ENCODE measurements around the gene AGBL3. TPM values are rescaled to one million over a fixed set of nuclear protein-coding genes. Genes with fewer than 3 reads are reported as not detected.
"Not testable (repeated sequence)": the region's sequence is repeated elsewhere in the genome, so short reads cannot be mapped to it uniquely, and the experiment has no call there.

AGBL3 gene
- total and polyA plus RNA-seq, 7 experiments from 2014 or later: 0.51 to 6.6 (median 2.9) TPM

DNA sequence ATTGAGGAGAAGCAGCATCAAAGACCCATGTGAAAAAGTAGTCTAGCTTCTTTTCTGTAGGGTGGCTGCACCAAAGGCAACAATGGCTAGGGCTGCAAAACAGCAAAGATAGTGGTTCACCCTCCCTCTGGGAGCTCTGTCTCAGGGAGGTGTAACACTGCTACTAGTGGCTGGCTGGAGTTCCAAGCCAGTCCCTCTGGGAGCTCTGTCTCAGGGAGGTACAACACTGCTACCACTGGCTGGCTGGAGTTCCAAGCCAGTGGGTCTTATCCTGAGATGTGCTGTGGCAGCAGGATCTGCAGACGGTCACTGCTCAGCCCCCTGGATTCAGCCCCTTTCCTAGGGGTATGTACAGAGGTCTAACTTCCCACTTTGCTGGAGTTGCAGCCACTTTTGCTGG lies 123.7 kb downstream of the AGBL3 start:
- ChIA-PET POLR2A (no interaction called here), CTCF (no interaction called here)
- Histone ChIP-seq H3K27ac (ENCODE audit: low read depth, low read length) (no peak overlapping the region), H3K27me3 (ENCODE audit: control insufficient read depth in 2 of 2, insufficient read depth in 2 of 2, low read length in 2 of 2) (no peaks in the 10 kb centered on the region), H3K9me3 (ENCODE audit: control insufficient read depth in 2 of 3, low read length in 3 of 3) (no peaks in the 10 kb centered on the region), H3K36me3 (ENCODE audit: control insufficient read depth in 2 of 3, insufficient read depth in 3 of 3, low read length in 3 of 3) (no peaks in the 10 kb centered on the region), H3K4me1 (ENCODE audit: control insufficient read depth in 2 of 2, insufficient read depth in 2 of 2, low read length in 2 of 2) (no peaks in the 10 kb centered on the region), H3K4me3 (ENCODE audit: low read length) (no peak overlapping the region)
- Mint-ChIP-seq H3K4me1 (no peaks in the 10 kb centered on the region), H3K27me3 (no peaks in the 10 kb centered on the region), H3K27ac (no peak overlapping the region), H3K4me3 (no peak overlapping the region), H3K9me3 (peaks cover 0 to 22% (median 5%) of the 10 kb centered on the region in 11 donors), H3K36me3 (peaks cover 0 to 32% (median 17%) of the 10 kb centered on the region in 5 donors)
- ATAC-seq (no peak), DNase-seq (no peak)
- intact Hi-C loops (cut with micrococcal nuclease): no loop called here

DNA sequence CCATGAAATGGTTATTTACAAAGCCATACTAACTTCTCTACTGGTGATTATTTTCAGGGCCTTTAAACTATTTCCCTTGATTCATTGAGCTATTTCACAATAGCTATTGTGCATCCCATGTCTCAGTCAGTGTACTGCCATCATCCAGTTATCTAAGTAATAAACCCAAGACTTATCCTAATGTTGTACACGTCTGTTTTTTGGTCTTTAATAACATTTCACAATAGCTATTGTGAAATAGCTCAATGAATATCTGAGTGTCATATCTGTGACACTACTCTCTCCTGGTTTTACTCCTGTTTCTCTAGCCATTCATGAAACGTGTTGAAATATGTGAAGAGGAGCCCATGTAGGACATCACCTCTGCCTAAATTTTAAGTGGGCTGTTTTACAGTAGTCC lies 125.1 kb downstream of the AGBL3 start:
- intact Hi-C loops (cut with micrococcal nuclease): no loop called here

GRCh38 chr7:135114622-135115021 lies 128.3 kb downstream of the AGBL3 start:
- ChIA-PET CTCF (no interaction called here), POLR2A (interaction anchor here (1.3 kb wide), 1 partner anchor 129 kb away, joined by 3 read pairs; no protein-coding TSS in a partner anchor)
- peaks cover 0 to 36% (median 18%) of the 10 kb centered on the region in 5 donors for H3K36me3 Mint-ChIP-seq
- Histone ChIP-seq H3K36me3 (ENCODE audit: control insufficient read depth in 2 of 3, insufficient read depth in 3 of 3, low read length in 3 of 3) (no peaks in the 10 kb centered on the region), H3K4me3 (ENCODE audit: low read length) (no peak overlapping the region), H3K9me3 (ENCODE audit: control insufficient read depth in 2 of 3, low read length in 3 of 3) (no peaks in the 10 kb centered on the region), H3K4me1 (ENCODE audit: control insufficient read depth in 2 of 2, insufficient read depth in 2 of 2, low read length in 2 of 2) (no peaks in the 10 kb centered on the region), H3K27ac (ENCODE audit: low read depth, low read length) (no peak overlapping the region), H3K27me3 (ENCODE audit: control insufficient read depth in 2 of 2, insufficient read depth in 2 of 2, low read length in 2 of 2) (no peaks in the 10 kb centered on the region)
- no peak overlapping the region for H3K4me3 Mint-ChIP-seq
- H3K4me1 Mint-ChIP-seq: no peaks in the 10 kb centered on the region
- H3K27ac Mint-ChIP-seq: no peak overlapping the region
- no peak for DNase-seq
- peaks cover 0 to 10% (median 5%) of the 10 kb centered on the region in 11 donors for H3K9me3 Mint-ChIP-seq
- no peak for ATAC-seq
- no peaks in the 10 kb centered on the region for H3K27me3 Mint-ChIP-seq
- intact Hi-C loops (cut with micrococcal nuclease): no loop called here

More for the DNA sequence above, 125.1 kb downstream of the AGBL3 start:
- Histone ChIP-seq H3K9me3 (ENCODE audit: control insufficient read depth in 2 of 3, low read length in 3 of 3) (no peaks in the 10 kb centered on the region), H3K27ac (ENCODE audit: low read depth, low read length) (no peak overlapping the region), H3K4me1 (ENCODE audit: control insufficient read depth in 2 of 2, insufficient read depth in 2 of 2, low read length in 2 of 2) (no peaks in the 10 kb centered on the region), H3K27me3 (ENCODE audit: control insufficient read depth in 2 of 2, insufficient read depth in 2 of 2, low read length in 2 of 2) (no peaks in the 10 kb centered on the region), H3K36me3 (ENCODE audit: control insufficient read depth in 2 of 3, insufficient read depth in 3 of 3, low read length in 3 of 3) (no peaks in the 10 kb centered on the region), H3K4me3 (ENCODE audit: low read length) (no peak overlapping the region)
- ChIA-PET POLR2A (no interaction called here), CTCF (no interaction called here)
- Mint-ChIP-seq H3K27ac (no peak overlapping the region), H3K27me3 (no peaks in the 10 kb centered on the region), H3K4me1 (no peaks in the 10 kb centered on the region), H3K36me3 (peaks cover 0 to 32% (median 17%) of the 10 kb centered on the region in 5 donors), H3K9me3 (peaks cover 0 to 22% (median 5%) of the 10 kb centered on the region in 11 donors), H3K4me3 (no peak overlapping the region)
- ATAC-seq (peak; percentile 14), DNase-seq (no peak)

DNA sequence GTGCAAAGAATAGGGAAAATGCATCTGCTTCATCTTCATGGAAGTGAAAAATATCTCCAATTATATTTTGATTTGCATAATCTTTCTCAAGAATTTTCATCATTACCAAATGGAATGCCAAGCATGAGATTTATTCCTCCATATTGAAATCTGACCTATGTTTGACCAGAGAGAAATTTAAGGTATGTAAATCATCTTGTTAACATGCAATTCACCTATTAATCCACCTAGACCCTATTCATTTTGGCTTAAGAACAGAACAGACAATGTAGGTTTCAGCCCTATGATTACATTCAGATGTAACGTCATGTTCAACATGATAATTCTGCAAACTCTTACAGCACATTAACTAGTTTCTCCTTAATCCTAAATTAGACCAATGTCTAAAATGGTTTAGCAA lies 130.8 kb downstream of the AGBL3 start:
- H3K9me3 ChIP-seq (ENCODE audit: control insufficient read depth in 2 of 3, low read length in 3 of 3): no peaks in the 10 kb centered on the region
- H3K36me3 ChIP-seq (ENCODE audit: control insufficient read depth in 2 of 3, insufficient read depth in 3 of 3, low read length in 3 of 3): no peaks in the 10 kb centered on the region
- H3K4me1 ChIP-seq (ENCODE audit: control insufficient read depth in 2 of 2, insufficient read depth in 2 of 2, low read length in 2 of 2): no peaks in the 10 kb centered on the region
- H3K27ac ChIP-seq (ENCODE audit: low read depth, low read length): no peak overlapping the region
- Mint-ChIP-seq H3K9me3 (peaks cover 0 to 24% (median 15%) of the 10 kb centered on the region in 11 donors), H3K4me3 (no peak overlapping the region), H3K4me1 (no peaks in the 10 kb centered on the region), H3K27ac (no peak overlapping the region), H3K27me3 (no peaks in the 10 kb centered on the region), H3K36me3 (peaks cover 2 to 46% (median 28%) of the 10 kb centered on the region in 5 donors)
- intact Hi-C loops (cut with micrococcal nuclease): no loop called here
- CTCF ChIA-PET: no interaction called here
- H3K4me3 ChIP-seq (ENCODE audit: low read length): no peak overlapping the region
- H3K27me3 ChIP-seq (ENCODE audit: control insufficient read depth in 2 of 2, insufficient read depth in 2 of 2, low read length in 2 of 2): no peaks in the 10 kb centered on the region
- DNase-seq (no peak), ATAC-seq (no peak)
- POLR2A ChIA-PET: no interaction called here

DNA sequence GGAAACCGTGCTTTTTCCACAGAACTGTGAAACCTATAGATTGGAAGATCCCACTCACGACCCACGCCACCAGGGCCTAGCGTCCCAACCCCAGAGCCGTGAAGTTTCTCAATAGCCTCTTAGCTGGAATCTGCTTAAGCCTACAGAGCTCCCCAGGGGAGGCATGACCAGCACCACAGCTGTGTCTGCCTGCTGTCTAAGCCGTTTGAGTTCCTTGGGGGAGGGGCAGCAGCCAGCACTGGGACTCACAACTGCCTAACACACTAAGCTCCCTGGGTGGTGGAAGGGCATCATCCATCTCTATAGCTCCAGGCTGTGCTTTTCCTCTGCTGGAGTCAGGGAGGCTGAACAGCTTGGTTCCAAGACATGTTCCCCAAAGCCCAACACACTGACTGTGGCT lies 135.6 kb downstream of the AGBL3 start:
- Histone ChIP-seq H3K4me1 (ENCODE audit: control insufficient read depth in 2 of 2, insufficient read depth in 2 of 2, low read length in 2 of 2) (no peaks in the 10 kb centered on the region), H3K9me3 (ENCODE audit: control insufficient read depth in 2 of 3, low read length in 3 of 3) (no peaks in the 10 kb centered on the region), H3K4me3 (ENCODE audit: low read length) (no peak overlapping the region), H3K27me3 (ENCODE audit: control insufficient read depth in 2 of 2, insufficient read depth in 2 of 2, low read length in 2 of 2) (no peaks in the 10 kb centered on the region), H3K27ac (ENCODE audit: low read depth, low read length) (no peak overlapping the region), H3K36me3 (ENCODE audit: control insufficient read depth in 2 of 3, insufficient read depth in 3 of 3, low read length in 3 of 3) (no peaks in the 10 kb centered on the region)
- Mint-ChIP-seq H3K27ac (no peak overlapping the region), H3K36me3 (peaks cover 2 to 43% (median 31%) of the 10 kb centered on the region in 5 donors), H3K4me1 (peaks cover 0 to 9% (median 0%) of the 10 kb centered on the region in 7 donors), H3K4me3 (no peak overlapping the region), H3K27me3 (peaks cover 0 to 2% (median 0%) of the 10 kb centered on the region in 5 donors), H3K9me3 (peaks cover 4 to 42% (median 18%) of the 10 kb centered on the region in 11 donors)
- intact Hi-C loops (cut with micrococcal nuclease): no loop called here
- DNase-seq: no peak
- no peak for ATAC-seq
- ChIA-PET CTCF (no interaction called here), POLR2A (no interaction called here)

GRCh38 chr7:135124631-135125030 lies 138.3 kb downstream of the AGBL3 start:
- ATAC-seq; H3K4me3 Mint-ChIP-seq; H3K27me3 Mint-ChIP-seq; H3K4me1 ChIP-seq (ENCODE audit: control insufficient read depth in 2 of 2, insufficient read depth in 2 of 2, low read length in 2 of 2); DNase-seq; CTCF ChIA-PET; H3K36me3 ChIP-seq (ENCODE audit: control insufficient read depth in 2 of 3, insufficient read depth in 3 of 3, low read length in 3 of 3); H3K27ac ChIP-seq (ENCODE audit: low read depth, low read length); intact Hi-C loops (cut with micrococcal nuclease); H3K27me3 ChIP-seq (ENCODE audit: control insufficient read depth in 2 of 2, insufficient read depth in 2 of 2, low read length in 2 of 2); POLR2A ChIA-PET; H3K4me3 ChIP-seq (ENCODE audit: low read length); H3K9me3 ChIP-seq (ENCODE audit: control insufficient read depth in 2 of 3, low read length in 3 of 3); H3K27ac Mint-ChIP-seq; H3K4me1 Mint-ChIP-seq: not testable (repeated sequence)
- peaks cover 2 to 27% (median 21%) of the 10 kb centered on the region in 5 donors for H3K36me3 Mint-ChIP-seq
- H3K9me3 Mint-ChIP-seq: peaks cover 4 to 34% (median 14%) of the 10 kb centered on the region in 11 donors

GRCh38 chr7:135128931-135129330 lies 142.6 kb downstream of the AGBL3 start:
- ATAC-seq: no peak
- peaks cover 0 to 2% (median 0%) of the 10 kb centered on the region in 5 donors for H3K27me3 Mint-ChIP-seq
- Histone ChIP-seq H3K4me3 (ENCODE audit: low read length) (no peak overlapping the region), H3K27ac (ENCODE audit: low read depth, low read length) (no peak overlapping the region), H3K27me3 (ENCODE audit: control insufficient read depth in 2 of 2, insufficient read depth in 2 of 2, low read length in 2 of 2) (no peaks in the 10 kb centered on the region), H3K4me1 (ENCODE audit: control insufficient read depth in 2 of 2, insufficient read depth in 2 of 2, low read length in 2 of 2) (no peaks in the 10 kb centered on the region), H3K36me3 (ENCODE audit: control insufficient read depth in 2 of 3, insufficient read depth in 3 of 3, low read length in 3 of 3) (no peaks in the 10 kb centered on the region), H3K9me3 (ENCODE audit: control insufficient read depth in 2 of 3, low read length in 3 of 3) (peaks cover 0 to 3% (median 0%) of the 10 kb centered on the region in 3 experiments)
- ChIA-PET POLR2A (no interaction called here), CTCF (no interaction called here)
- H3K4me1 Mint-ChIP-seq: peaks cover 0 to 9% (median 0%) of the 10 kb centered on the region in 7 donors
- no peak overlapping the region for H3K4me3 Mint-ChIP-seq
- DNase-seq: no peak
- no peak overlapping the region for H3K27ac Mint-ChIP-seq
- H3K36me3 Mint-ChIP-seq: peaks cover 2 to 26% (median 11%) of the 10 kb centered on the region in 5 donors
- intact Hi-C loops (cut with micrococcal nuclease): no loop called here
- peaks cover 5 to 39% (median 12%) of the 10 kb centered on the region in 11 donors for H3K9me3 Mint-ChIP-seq
